T47D (cell line): ENCODE data around the gene CORO2B.

Experiments
- DNase-seq, 2 experiments: peaks; one replicate each; pipeline versions ENCODE4 v3.0.0 to v3.0.0-alpha.2; 2011 to 2012; ENCODE audit warnings: low read depth in 1 of 2, low spot score in 1 of 2
- JUND ChIP-seq: IDR thresholded peaks from 2 replicates; pipeline ENCODE4 v1.6.1; 2012; ENCODE audit warnings: low read depth
- in situ Hi-C: cut with HindIII; loops from 2 replicates; pipeline ENCODE4 v1.10.0; 2016; ENCODE audit warnings: low sequenced_read_pairs, low pct_unique_long_range_greater_than_20kb

The CORO2B gene

GRCh38 chr15:68698708-68699107 lies 119.9 kb downstream of the CORO2B start:
- no peak for TF ChIP-seq JUND
- in situ Hi-C loops, result no loop called here
- no peak for DNase-seq

- in situ Hi-C loops, result no loop called here
- TF ChIP-seq JUND, result no peak
- no peak for DNase-seq
Measured at GRCh38 chr15:68699124-68699880, 120.5 kb downstream of the CORO2B start.

GRCh38 chr15:68699881-68700454 lies 121.2 kb downstream of the CORO2B start:
- in situ Hi-C loops, result no loop called here
- no peak for TF ChIP-seq JUND
- DNase-seq, result no peak

- no peak for DNase-seq
- no peak for TF ChIP-seq JUND
- in situ Hi-C loops, result no loop called here
Measured at GRCh38 chr15:68700455-68701123, 121.8 kb downstream of the CORO2B start.

GRCh38 chr15:68701886-68702285 lies 123.1 kb downstream of the CORO2B start:
- in situ Hi-C loops, result no loop called here

GRCh38 chr15:68704496-68705021 lies 125.8 kb downstream of the CORO2B start:
- peak; percentile 58 to 61 for DNase-seq
- in situ Hi-C loops, result no loop called here
- TF ChIP-seq JUND, result no peak

More at GRCh38 chr15:68701886-68702285, 123.1 kb downstream of the CORO2B start:
- no peak for DNase-seq
- no peak for TF ChIP-seq JUND

- TF ChIP-seq JUND, result no peak
- in situ Hi-C loops, result no loop called here
- no peak for DNase-seq
Measured at GRCh38 chr15:68706256-68706655, 127.5 kb downstream of the CORO2B start.

- in situ Hi-C loops, result no loop called here
- TF ChIP-seq JUND, result no peak
- no peak for DNase-seq
Measured at GRCh38 chr15:68706931-68707330, 128.1 kb downstream of the CORO2B start.

GRCh38 chr15:68707386-68707785 lies 128.6 kb downstream of the CORO2B start:
- TF ChIP-seq JUND, result no peak
- in situ Hi-C loops, result no loop called here
- no peak for DNase-seq

GRCh38 chr15:68709876-68710275 lies 131.1 kb downstream of the CORO2B start:
- DNase-seq, result no peak
- in situ Hi-C loops, result no loop called here
- no peak for TF ChIP-seq JUND

GRCh38 chr15:68710536-68710935 lies 131.7 kb downstream of the CORO2B start:
- DNase-seq, result no peak
- TF ChIP-seq JUND, result no peak
- in situ Hi-C loops, result no loop called here

GRCh38 chr15:68711406-68711805 lies 132.6 kb downstream of the CORO2B start:
- TF ChIP-seq JUND, result no peak
- DNase-seq, result no peak
- in situ Hi-C loops, result no loop called here

- TF ChIP-seq JUND, result no peak
- in situ Hi-C loops, result no loop called here
Measured at GRCh38 chr15:68712886-68713285, 134.1 kb downstream of the CORO2B start.

More at GRCh38 chr15:68712886-68713285, 134.1 kb downstream of the CORO2B start:
- DNase-seq, result no peak
